Bronchial epithelial cell (primary cell): ENCODE results near the gene ZNF467. TPM values are rescaled to one million over a fixed set of nuclear protein-coding genes. Genes with fewer than 3 reads are reported as not detected.

ENCODE experiments used
- DNase-seq: peaks from one replicate; pipeline ENCODE4 v3.0.0-alpha.2; 2010; ENCODE audit warnings: low read depth
- FAIRE-seq: peaks from 2 replicates; lab custom pipeline; 2011; peaks lifted over from hg19 to GRCh38; lab: Jason Lieb, UNC
- H3K27me3 ChIP-seq: 2 replicates; pipeline ENCODE4 v1.5.1; 2011; ENCODE audit warnings: low read length; ENCODE audit not compliant: control insufficient read depth, insufficient read depth
- H3K36me3 ChIP-seq: 2 replicates; pipeline ENCODE4 v1.5.1; 2011; ENCODE audit warnings: low read length; ENCODE audit not compliant: control insufficient read depth, insufficient read depth
- H3K4me3 ChIP-seq: 2 replicates; pipeline ENCODE4 v1.5.1; 2011; ENCODE audit warnings: mild to moderate bottlenecking, low read depth, low read length, control low read depth
- CTCF ChIP-seq: IDR thresholded peaks from 2 replicates; pipeline ENCODE4 v1.5.1; 2011; ENCODE audit warnings: mild to moderate bottlenecking, moderate library complexity, low read length, control low read depth, inconsistent platforms; ENCODE audit not compliant: insufficient read depth, severe bottlenecking
- total RNA-seq: library from RNA; depleted of rRNA; stranded (reverse); fragments of >200 nt; gene quantifications from 2 replicates; pipeline ENCODE4 v1.2.1, GENCODE V29; 2014

The ZNF467 gene
- total RNA-seq, 1 donor from 2014 or later, result 0.26 TPM

- FAIRE-seq (no peak), DNase-seq (no peak)
- Histone ChIP-seq H3K4me3 (no peak overlapping the region), H3K36me3 (peaks cover 41% of the 10 kb centered on the region), H3K27me3 (no peaks in the 10 kb centered on the region)
- no peak for TF ChIP-seq CTCF
Observed at GRCh38 chr7:149727053-149727898, 46.1 kb downstream of the ZNF467 start.

GRCh38 chr7:149725916-149726315 is 47.5 kb downstream of the ZNF467 start:
- Histone ChIP-seq H3K27me3 (no peaks in the 10 kb centered on the region), H3K36me3 (peaks cover 46% of the 10 kb centered on the region), H3K4me3 (no peak overlapping the region)
- FAIRE-seq, result no peak
- no peak for TF ChIP-seq CTCF
- DNase-seq, result no peak

- no peak for TF ChIP-seq CTCF
- Histone ChIP-seq H3K36me3 (peaks cover 45% of the 10 kb centered on the region), H3K27me3 (no peaks in the 10 kb centered on the region), H3K4me3 (no peak overlapping the region)
- FAIRE-seq (no peak), DNase-seq (no peak)
Observed at GRCh38 chr7:149725426-149725821, 48.0 kb downstream of the ZNF467 start.

- FAIRE-seq (no peak), DNase-seq (no peak)
- no peak for TF ChIP-seq CTCF
- H3K36me3 ChIP-seq, result peaks cover 44% of the 10 kb centered on the region
- H3K27me3 ChIP-seq, result no peaks in the 10 kb centered on the region
- no peak overlapping the region for H3K4me3 ChIP-seq
Observed at GRCh38 chr7:149724661-149725425, 48.5 kb downstream of the ZNF467 start.

- Histone ChIP-seq H3K4me3 (no peak overlapping the region), H3K36me3 (peaks cover 35% of the 10 kb centered on the region), H3K27me3 (no peaks in the 10 kb centered on the region)
- FAIRE-seq, result peak; percentile 47
- TF ChIP-seq CTCF, result no peak
- no peak for DNase-seq
Observed at GRCh38 chr7:149723795-149724495, 49.4 kb downstream of the ZNF467 start.
